ENCODE results near the gene NOTCH2. TPM values are rescaled to one million over a fixed set of nuclear protein-coding genes. Genes with fewer than 3 reads are reported as not detected.

The NOTCH2 gene
- total RNA-seq, 4 donors from 2014 or later, result 57.4 to 83.7 (median 75.8) TPM

DNA sequence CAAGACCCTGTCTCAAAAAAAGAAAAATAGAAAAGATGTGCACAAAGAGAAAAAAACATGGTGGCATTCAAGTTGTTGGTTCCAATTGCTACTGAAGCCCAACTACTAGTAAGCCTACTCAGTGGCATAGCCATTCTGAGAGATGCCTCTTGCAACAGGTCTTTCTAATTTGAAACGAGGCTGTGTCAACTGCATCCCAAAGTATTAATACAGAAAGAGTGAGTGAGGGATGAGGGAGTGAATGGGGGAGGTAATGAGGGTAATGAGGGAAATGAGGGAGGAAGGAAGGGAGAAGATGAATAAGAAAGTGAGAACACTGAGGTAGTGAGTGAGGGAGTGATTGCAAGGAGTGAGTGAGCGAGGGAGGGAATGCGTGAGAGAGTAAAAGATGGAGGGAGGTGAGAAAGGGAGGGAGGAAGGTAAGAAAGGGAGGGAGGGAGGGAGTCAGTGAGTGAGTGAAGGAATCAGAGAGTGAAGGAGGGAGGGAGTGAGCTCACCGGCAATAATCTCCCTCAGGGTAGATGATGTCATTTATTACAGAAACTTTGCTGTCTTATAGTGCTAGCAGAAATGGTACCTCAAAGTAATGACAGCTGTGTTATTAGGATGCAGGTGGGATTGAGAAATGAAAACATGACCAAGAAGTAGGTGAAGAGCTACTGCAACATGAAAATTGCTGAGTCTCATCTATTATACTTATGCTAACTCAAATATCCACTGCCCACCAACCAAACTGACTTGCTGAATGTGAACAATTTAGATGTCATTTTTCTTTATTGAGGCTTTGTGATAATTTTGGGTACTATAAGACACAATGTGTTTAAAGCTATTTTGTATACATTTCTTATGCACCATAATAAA lies 97.5 kb downstream of the NOTCH2 start:
- Histone ChIP-seq H3K27ac (no peak overlapping the region), H3K4me1 (peaks cover 7 to 61% (median 22%) of the 10 kb centered on the region in 3 donors), H3K36me3 (peaks cover 0 to 55% (median 0%) of the 10 kb centered on the region in 3 donors), H3K4me3 (no peak overlapping the region), H3K9me3 (no peaks in the 10 kb centered on the region), H3K27me3 (no peaks in the 10 kb centered on the region)
- no peak for TF ChIP-seq POLR2A (IDR thresholded peaks at IDR 0.05)
- TF ChIP-seq CTCF (IDR thresholded peaks at IDR 0.05), result no peak
- intact Hi-C loops (cut with DNase I), result no loop called here
- no peak for DNase-seq
- WGBS, 2 donors, result 79 to 85% methylated on average over 4 of the region's 4 CpGs

DNA sequence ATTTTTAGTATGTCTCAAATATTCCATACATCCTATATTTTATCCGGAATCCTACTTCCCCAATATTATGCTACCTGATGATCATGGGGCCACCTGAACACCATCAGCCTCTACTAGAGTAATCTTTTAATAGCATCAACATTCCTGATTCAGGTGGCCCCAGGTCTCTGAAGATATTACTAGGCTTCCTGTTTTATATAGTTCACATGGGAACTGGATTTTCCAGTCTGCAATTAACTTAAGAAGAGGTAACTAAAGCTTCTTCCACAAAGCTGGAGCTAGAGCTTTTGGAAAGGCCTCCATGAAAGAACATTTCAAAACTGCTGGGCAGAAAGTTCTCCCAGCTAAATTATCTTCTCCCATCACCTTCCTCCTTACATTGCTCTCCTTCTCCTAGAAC lies 100.9 kb downstream of the NOTCH2 start:
- Histone ChIP-seq H3K4me3 (no peak overlapping the region), H3K36me3 (peaks cover 0 to 88% (median 0%) of the 10 kb centered on the region in 3 donors), H3K27me3 (no peaks in the 10 kb centered on the region), H3K9me3 (no peaks in the 10 kb centered on the region), H3K4me1 (peaks cover 0 to 44% (median 7%) of the 10 kb centered on the region in 3 donors), H3K27ac (peak overlapping the region; percentile 1 to 70 (median 32))
- intact Hi-C loops (cut with DNase I), result no loop called here
- WGBS, 2 donors, result 95 to 96% methylated on average over 1 of the region's 1 CpG
- TF ChIP-seq CTCF (IDR thresholded peaks at IDR 0.05), result no peak
- no peak for TF ChIP-seq POLR2A (IDR thresholded peaks at IDR 0.05)
- DNase-seq, result no peak

GRCh38 chr1:119968068-119968492 lies 101.4 kb downstream of the NOTCH2 start:
- Histone ChIP-seq H3K27ac (peak overlapping the region; percentile 1 to 70 (median 32)), H3K4me3 (no peak overlapping the region), H3K27me3 (no peaks in the 10 kb centered on the region), H3K36me3 (peaks cover 0 to 93% (median 0%) of the 10 kb centered on the region in 3 donors), H3K9me3 (no peaks in the 10 kb centered on the region), H3K4me1 (peaks cover 0 to 38% (median 3%) of the 10 kb centered on the region in 3 donors)
- intact Hi-C loops (cut with DNase I), result no loop called here
- TF ChIP-seq POLR2A (IDR thresholded peaks at IDR 0.05) (no peak), CTCF (IDR thresholded peaks at IDR 0.05) (peak; percentile 60 to 80 (median 68))
- WGBS, 2 donors, result 100% methylated on average over 1 of the region's 1 CpG; no CpG with 5 or more reads in 1 of the 2 donors
- DNase-seq, result no peak

DNA sequence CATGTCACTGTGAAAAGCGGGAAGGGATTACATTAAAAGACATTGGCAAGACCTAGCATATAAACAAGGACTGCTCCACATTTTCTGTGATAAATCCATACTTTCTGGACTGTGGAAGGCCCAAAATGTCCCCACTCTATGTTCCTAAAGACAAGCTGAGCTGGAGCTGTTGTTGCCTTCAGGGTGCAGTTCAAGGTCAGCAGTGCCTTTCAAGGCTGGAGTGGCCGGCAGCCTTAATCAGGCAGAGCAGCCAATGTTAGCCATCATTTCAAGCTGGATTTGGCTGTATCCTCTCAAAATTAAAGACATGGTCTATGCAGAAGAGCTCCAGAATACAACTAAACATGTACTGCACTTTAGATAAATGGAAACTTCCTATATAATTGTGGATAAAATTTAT lies 102.8 kb downstream of the NOTCH2 start:
- no peaks in the 10 kb centered on the region for H3K27me3 ChIP-seq
- 87 to 94% methylated on average over 2 of the region's 2 CpGs for WGBS, 2 donors
- H3K36me3 ChIP-seq, result peaks cover 0 to 96% (median 0%) of the 10 kb centered on the region in 3 donors
- TF ChIP-seq POLR2A (IDR thresholded peaks at IDR 0.05) (no peak), CTCF (IDR thresholded peaks at IDR 0.05) (no peak)
- H3K27ac ChIP-seq, result no peak overlapping the region
- no peak overlapping the region for H3K4me3 ChIP-seq
- no peaks in the 10 kb centered on the region for H3K9me3 ChIP-seq
- DNase-seq, result no peak
- intact Hi-C loops (cut with DNase I), result no loop called here
- peaks cover 0 to 33% (median 3%) of the 10 kb centered on the region in 3 donors for H3K4me1 ChIP-seq

DNA sequence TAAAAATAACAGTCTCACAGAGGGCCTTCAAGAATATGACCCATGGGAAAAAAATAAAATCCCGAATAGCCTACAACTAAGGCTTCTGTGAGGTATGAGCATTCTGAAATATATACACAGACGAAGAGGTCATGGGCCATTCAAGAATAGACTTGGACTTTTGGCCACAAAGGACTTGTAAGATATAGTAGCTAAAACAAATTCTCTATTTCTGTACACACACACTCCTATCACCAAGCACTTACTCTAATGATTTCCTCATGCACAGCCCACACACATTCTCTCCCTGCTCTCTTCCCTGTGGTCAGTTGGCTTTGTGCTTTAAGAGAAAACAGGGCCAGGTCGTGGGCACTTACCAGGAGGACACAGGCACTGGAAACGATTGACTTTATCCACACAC lies 103.4 kb downstream of the NOTCH2 start:
- H3K4me1 ChIP-seq, result peaks cover 0 to 33% (median 3%) of the 10 kb centered on the region in 3 donors
- no peaks in the 10 kb centered on the region for H3K27me3 ChIP-seq
- no peaks in the 10 kb centered on the region for H3K9me3 ChIP-seq
- intact Hi-C loops (cut with DNase I), result no loop called here
- no peak for DNase-seq
- H3K27ac ChIP-seq, result no peak overlapping the region
- 60 to 66% methylated on average over 4 of the region's 4 CpGs for WGBS, 2 donors
- no peak for TF ChIP-seq CTCF (IDR thresholded peaks at IDR 0.05)
- no peak for TF ChIP-seq POLR2A (IDR thresholded peaks at IDR 0.05)
- H3K36me3 ChIP-seq, result peaks cover 0 to 94% (median 0%) of the 10 kb centered on the region in 3 donors
- H3K4me3 ChIP-seq, result no peak overlapping the region

Data from esophagus squamous epithelium (tissue), 5 donors.